Progenitor cell of endocrine pancreas (in vitro differentiated cells): Measurements from ENCODE around the gene GLDC. TPM values are rescaled to one million over a fixed set of nuclear protein-coding genes. Genes with fewer than 3 reads are reported as not detected.
A peak's percentile ranks its signal among the peaks of the same experiment; 100 is the strongest.

Source experiments
- DNase-seq: peaks from one replicate; pipeline ENCODE4 v3.0.0; 2021; ENCODE audit warnings: low spot score; ENCODE audit not compliant: unreplicated experiment
- H3K27ac Mint-ChIP-seq: 2 replicates; pipeline ENCODE4 v1.8.0; 2021; ENCODE audit warnings: mild to moderate bottlenecking, moderate library complexity, mixed read lengths
- H3K27me3 Mint-ChIP-seq: 2 replicates; pipeline ENCODE4 v1.8.0; 2021; ENCODE audit warnings: mixed read lengths
- H3K36me3 Mint-ChIP-seq: 2 replicates; pipeline ENCODE4 v1.8.0; 2022; ENCODE audit warnings: mixed read lengths; ENCODE audit not compliant: insufficient read depth
- H3K4me1 Mint-ChIP-seq: 2 replicates; pipeline ENCODE4 v1.8.0; 2021; ENCODE audit warnings: low read depth, mixed read lengths
- H3K4me3 Mint-ChIP-seq: 2 replicates; pipeline ENCODE4 v1.8.0; 2021; ENCODE audit warnings: low read depth, mild to moderate bottlenecking, moderate library complexity, mixed read lengths
- H3K9me3 Mint-ChIP-seq: 2 replicates; pipeline ENCODE4 v1.8.0; 2021; ENCODE audit warnings: low read depth, mixed read lengths
- CTCF ChIP-seq: fragments of 200-600 bp; sonication (generic); IDR thresholded peaks from one replicate; pipeline ENCODE4 v1.5.0; 2021; ENCODE audit warnings: antibody characterized with exemption, mild to moderate bottlenecking; ENCODE audit not compliant: unreplicated experiment
- total RNA-seq: library from RNA; stranded (reverse); gene quantifications from 2 replicates; pipeline ENCODE4 v1.2.1, GENCODE V29; 2021

Gene GLDC
- total RNA-seq, 1 donor from 2014 or later = 11.3 TPM

GRCh38 chr9:6671416-6671815 lies 25.9 kb upstream of the GLDC start:
- no peak overlapping the region for H3K27ac Mint-ChIP-seq
- no peaks in the 10 kb centered on the region for H3K9me3 Mint-ChIP-seq
- no peaks in the 10 kb centered on the region for H3K36me3 Mint-ChIP-seq
- H3K4me3 Mint-ChIP-seq = no peak overlapping the region
- H3K4me1 Mint-ChIP-seq = peaks cover 7% of the 10 kb centered on the region
- TF ChIP-seq CTCF = no peak
- no peaks in the 10 kb centered on the region for H3K27me3 Mint-ChIP-seq
- no peak for DNase-seq

DNA sequence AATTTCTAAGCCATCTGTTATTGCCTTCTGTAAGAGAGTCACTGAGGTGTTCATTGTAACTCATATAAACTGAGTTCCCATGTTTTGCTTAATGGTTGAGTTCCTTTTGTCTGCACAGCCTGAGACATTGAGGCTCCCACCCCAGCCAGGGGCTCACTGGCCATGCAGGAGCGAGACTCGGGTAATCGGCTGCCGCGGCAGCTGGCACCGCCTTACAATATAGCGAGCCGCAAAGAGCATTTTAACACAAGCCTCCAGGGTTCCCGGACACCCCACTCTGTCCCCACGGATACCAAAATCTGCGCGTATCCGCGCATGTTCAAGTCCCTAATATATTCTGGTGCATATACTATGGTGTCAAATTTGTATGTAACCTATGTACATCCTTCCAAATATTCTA lies 24.4 kb upstream of the GLDC start:
- H3K27me3 Mint-ChIP-seq = no peaks in the 10 kb centered on the region
- no peak overlapping the region for H3K27ac Mint-ChIP-seq
- TF ChIP-seq CTCF = no peak

GRCh38 chr9:6667633-6668280 lies 22.2 kb upstream of the GLDC start:
- no peaks in the 10 kb centered on the region for H3K27me3 Mint-ChIP-seq
- no peaks in the 10 kb centered on the region for H3K36me3 Mint-ChIP-seq
- peak; percentile 67 for TF ChIP-seq CTCF
- no peak overlapping the region for H3K4me3 Mint-ChIP-seq
- H3K4me1 Mint-ChIP-seq = peaks cover 12% of the 10 kb centered on the region
- DNase-seq = no peak
- H3K9me3 Mint-ChIP-seq = no peaks in the 10 kb centered on the region
- no peak overlapping the region for H3K27ac Mint-ChIP-seq

More for the DNA sequence above, 24.4 kb upstream of the GLDC start:
- no peak for DNase-seq
- H3K4me3 Mint-ChIP-seq = no peak overlapping the region
- H3K9me3 Mint-ChIP-seq = no peaks in the 10 kb centered on the region
- H3K36me3 Mint-ChIP-seq = no peaks in the 10 kb centered on the region
- H3K4me1 Mint-ChIP-seq = peaks cover 7% of the 10 kb centered on the region

- H3K27ac Mint-ChIP-seq = no peak overlapping the region
- H3K9me3 Mint-ChIP-seq = no peaks in the 10 kb centered on the region
- H3K4me1 Mint-ChIP-seq = peaks cover 12% of the 10 kb centered on the region
- H3K27me3 Mint-ChIP-seq = no peaks in the 10 kb centered on the region
- no peak for DNase-seq
- H3K4me3 Mint-ChIP-seq = no peak overlapping the region
- H3K36me3 Mint-ChIP-seq = no peaks in the 10 kb centered on the region
- no peak for TF ChIP-seq CTCF
Measured at GRCh38 chr9:6667080-6667479, 21.6 kb upstream of the GLDC start.

DNA sequence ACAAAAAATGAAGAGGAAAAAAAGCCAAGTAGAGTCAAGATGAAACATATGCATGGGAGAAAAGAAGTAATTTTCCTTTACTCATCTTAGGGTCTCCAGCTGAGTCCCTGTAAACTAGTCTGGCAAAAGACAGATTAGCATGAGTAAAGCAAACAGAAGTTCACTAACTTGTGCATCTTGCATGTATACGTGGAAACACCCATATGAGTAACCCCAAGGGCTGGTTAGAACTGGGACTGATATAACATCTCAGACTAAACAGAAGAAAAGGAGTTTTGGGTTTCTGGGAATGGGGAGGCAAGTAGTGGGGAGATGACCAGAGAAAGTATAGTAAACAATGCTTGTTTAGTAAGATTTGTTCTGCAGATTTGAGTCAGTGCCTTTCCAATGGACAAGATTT lies 20.1 kb upstream of the GLDC start:
- no peak overlapping the region for H3K27ac Mint-ChIP-seq

More for the DNA sequence above, 20.1 kb upstream of the GLDC start:
- Mint-ChIP-seq H3K4me1 (peaks cover 12% of the 10 kb centered on the region), H3K4me3 (no peak overlapping the region), H3K27me3 (no peaks in the 10 kb centered on the region), H3K9me3 (no peaks in the 10 kb centered on the region), H3K36me3 (no peaks in the 10 kb centered on the region)
- DNase-seq = no peak
- no peak for TF ChIP-seq CTCF
